GM18861 (cell line): Measurements from ENCODE around the gene SCRN1.
"Not testable (repeated sequence)": the region's sequence is repeated elsewhere in the genome, so short reads cannot be mapped to it uniquely, and the experiment has no call there.

Source experiments
- ATAC-seq: cut with Tn5 transposase; IDR thresholded peaks from one replicate; pipeline ENCODE4 v1.9.1; 2021; ENCODE audit not compliant: unreplicated experiment

The SCRN1 gene

GRCh38 chr7:29970158-29970557, 19.4 kb downstream of the SCRN1 start:
- no peak for ATAC-seq

- no peak for ATAC-seq
These were observed 19.9 kb downstream of the SCRN1 start for GRCh38 chr7:29969738-29970137.

- no peak for ATAC-seq
These were observed 20.8 kb downstream of the SCRN1 start for GRCh38 chr7:29968683-29969395.

- no peak for ATAC-seq
These were observed 24.6 kb downstream of the SCRN1 start for GRCh38 chr7:29965030-29965429.

GRCh38 chr7:29962035-29962434, 27.6 kb downstream of the SCRN1 start:
- ATAC-seq: no peak

- not testable (repeated sequence) for ATAC-seq
These were observed 28.0 kb downstream of the SCRN1 start for GRCh38 chr7:29961611-29962010.

- ATAC-seq: no peak
These were observed 30.8 kb downstream of the SCRN1 start for GRCh38 chr7:29958667-29959358.

- no peak for ATAC-seq
These were observed 31.9 kb downstream of the SCRN1 start for GRCh38 chr7:29957521-29958310.

- ATAC-seq: peak; percentile 20
These were observed 33.1 kb downstream of the SCRN1 start for GRCh38 chr7:29956487-29956836.

- ATAC-seq: peak; percentile 77
These were observed 33.7 kb downstream of the SCRN1 start for GRCh38 chr7:29955799-29956486.

GRCh38 chr7:29955075-29955792, 34.4 kb downstream of the SCRN1 start:
- ATAC-seq: no peak

- ATAC-seq: no peak
These were observed 35.8 kb downstream of the SCRN1 start for GRCh38 chr7:29953726-29954347.

GRCh38 chr7:29951206-29951605, 38.4 kb downstream of the SCRN1 start:
- no peak for ATAC-seq

GRCh38 chr7:29950480-29950879, 39.1 kb downstream of the SCRN1 start:
- ATAC-seq: no peak

- ATAC-seq: no peak
These were observed 41.0 kb downstream of the SCRN1 start for GRCh38 chr7:29948587-29948986.

- no peak for ATAC-seq
These were observed 43.0 kb downstream of the SCRN1 start for GRCh38 chr7:29946428-29947186.

GRCh38 chr7:29945259-29945809, 44.3 kb downstream of the SCRN1 start:
- ATAC-seq: no peak

GRCh38 chr7:29940199-29940598, 49.4 kb downstream of the SCRN1 start:
- ATAC-seq: no peak

GRCh38 chr7:29937132-29937531, 52.5 kb downstream of the SCRN1 start:
- no peak for ATAC-seq
